Liver (tissue), 9 donors: Measurements from ENCODE around the gene SLC9A8. TPM values are rescaled to one million over a fixed set of nuclear protein-coding genes. Genes with fewer than 3 reads are reported as not detected.

ENCODE experiments used
- DNase-seq: peaks from one replicate; pipeline ENCODE4 v3.0.0-alpha.2; 2017; ENCODE audit warnings: low spot score
- H3K27ac ChIP-seq, 2 donors: one replicate each; pipeline ENCODE4 v1.7.0; 2013; ENCODE audit warnings: inconsistent platforms in 2 of 2, low read length in 2 of 2, control low read depth in 1 of 2, low read depth in 1 of 2, mild to moderate bottlenecking in 1 of 2
- H3K27me3 ChIP-seq, 4 donors: one replicate each; pipeline versions ENCODE4 v1.6.1 to v1.7.0; 2013; ENCODE audit warnings: low read length in 3 of 4, inconsistent platforms in 1 of 4, mild to moderate bottlenecking in 1 of 4, moderate library complexity in 1 of 4; ENCODE audit not compliant: control insufficient read depth in 4 of 4, insufficient read depth in 4 of 4
- H3K36me3 ChIP-seq, 4 donors: one replicate each; pipeline versions ENCODE4 v1.6.1 to v1.7.0; 2013; ENCODE audit warnings: low read length in 3 of 4, mild to moderate bottlenecking in 3 of 4, low read depth in 1 of 4, moderate library complexity in 1 of 4; ENCODE audit not compliant: control insufficient read depth in 4 of 4, insufficient read depth in 3 of 4
- H3K4me1 ChIP-seq, 4 donors: one replicate each; pipeline versions ENCODE4 v1.6.1 to v1.7.0; 2013; ENCODE audit warnings: low read length in 3 of 4, mild to moderate bottlenecking in 3 of 4, moderate library complexity in 1 of 4; ENCODE audit not compliant: control insufficient read depth in 4 of 4, insufficient read depth in 4 of 4
- H3K4me3 ChIP-seq, 3 donors: one replicate each; pipeline versions ENCODE4 v1.6.1 to v1.7.0; 2013; ENCODE audit warnings: low read length in 3 of 3, control low read depth in 1 of 3, low read depth in 1 of 3, mild to moderate bottlenecking in 1 of 3
- H3K9ac ChIP-seq, 2 donors: one replicate each; pipeline ENCODE4 v1.7.0; 2013; ENCODE audit warnings: low read length in 2 of 2, mild to moderate bottlenecking in 2 of 2, moderate library complexity in 2 of 2, control low read depth in 1 of 2, low read depth in 1 of 2
- H3K9me3 ChIP-seq, 4 donors: one replicate each; pipeline versions ENCODE4 v1.6.1 to v1.7.0; 2013; ENCODE audit warnings: low read length in 3 of 4; ENCODE audit not compliant: control insufficient read depth in 4 of 4
- ATF3 ChIP-seq: IDR thresholded peaks from 2 replicates; pipeline ENCODE4 v1.6.1; 2016; ENCODE audit warnings: antibody characterized with exemption
- CTCF ChIP-seq: fragments of 150-350 bp; IDR thresholded peaks from 2 replicates; pipeline ENCODE4 v1.5.1; 2017; ENCODE audit warnings: improper control_type of control experiment, low read depth, low read length; ENCODE audit not compliant: missing input control
- EGR1 ChIP-seq, 2 donors: IDR thresholded peaks; 2 replicates each; pipeline ENCODE4 v1.6.1; 2016 to 2018; ENCODE audit warnings: antibody characterized with exemption in 2 of 2, low read depth in 2 of 2
- FOXA1 ChIP-seq: IDR thresholded peaks from 2 replicates; pipeline ENCODE4 v1.6.1; 2016; ENCODE audit warnings: antibody characterized with exemption
- FOXA2 ChIP-seq: IDR thresholded peaks from 2 replicates; pipeline ENCODE4 v1.6.1; 2016; ENCODE audit warnings: antibody characterized with exemption
- GABPA ChIP-seq, 2 donors: IDR thresholded peaks in 1 of 2; conservative IDR thresholded peaks in 1 of 2; 2 replicates each; pipeline ENCODE4 v1.6.1; 2016; ENCODE audit warnings: antibody characterized with exemption in 2 of 2, mild to moderate bottlenecking in 1 of 2, moderate library complexity in 1 of 2
- HNF4A ChIP-seq, 2 donors: conservative IDR thresholded peaks; 2 replicates each; pipeline ENCODE4 v1.6.1; 2016; ENCODE audit warnings: antibody characterized with exemption in 2 of 2, mild to moderate bottlenecking in 2 of 2
- HNF4G ChIP-seq: IDR thresholded peaks from 2 replicates; pipeline ENCODE4 v1.6.1; 2016; ENCODE audit warnings: antibody characterized with exemption
- JUND ChIP-seq, 2 donors: IDR thresholded peaks; 2 replicates each; pipeline ENCODE4 v1.6.1; 2016; ENCODE audit warnings: antibody characterized with exemption in 2 of 2
- NR2F2 ChIP-seq: IDR thresholded peaks from 2 replicates; pipeline ENCODE4 v1.6.1; 2016; ENCODE audit warnings: antibody characterized with exemption
- RAD21 ChIP-seq, 2 donors: IDR thresholded peaks; 2 replicates each; pipeline ENCODE4 v1.6.1; 2016; ENCODE audit warnings: antibody characterized with exemption in 2 of 2, mild to moderate bottlenecking in 2 of 2
- RXRA ChIP-seq, 2 donors: IDR thresholded peaks; 2 replicates each; pipeline ENCODE4 v1.6.1; 2017 to 2018; ENCODE audit warnings: antibody characterized with exemption in 2 of 2, mild to moderate bottlenecking in 1 of 2
- SP1 ChIP-seq: IDR thresholded peaks from 2 replicates; pipeline ENCODE4 v1.6.1; 2018; ENCODE audit warnings: antibody characterized with exemption, mild to moderate bottlenecking
- TAF1 ChIP-seq: conservative IDR thresholded peaks from 2 replicates; pipeline ENCODE4 v1.6.1; 2016; ENCODE audit warnings: antibody characterized with exemption, mild to moderate bottlenecking
- YY1 ChIP-seq: IDR thresholded peaks from 2 replicates; pipeline ENCODE4 v1.6.1; 2016; ENCODE audit warnings: antibody characterized with exemption, mild to moderate bottlenecking
- WGBS: extraction: QIAGEN DNeasy Blood & Tissue Kit; methylation state at CpG from one replicate; pipeline ENCODE4 v1.1.7; 2013; 5-methylcytosine and 5-hydroxymethylcytosine counted together
- polyA plus RNA-seq, 2 donors: library from polyadenylated mRNA; stranded (reverse) in 1 of 2; unstranded in 1 of 2; fragments of 200-250 nt in 1 of 2; fragments of >200 nt in 1 of 2; fragmentation: Nextera tagmentation in 1 of 2; extraction: Ambion mirVana in 1 of 2; gene quantifications; one replicate each; pipeline versions ENCODE4 v1.2.1 to v1.2.3, GENCODE V29; 2013 to 2015
- total RNA-seq, 2 donors: library from RNA; depleted of rRNA; stranded (reverse); fragments of >200 nt; gene quantifications; one replicate each; pipeline ENCODE4 v1.2.3, GENCODE V29; 2014
- TF ChIP-seq, protein P1 (sequence below): IDR thresholded peaks from 2 replicates; pipeline ENCODE4 v1.6.1; 2016; ENCODE audit warnings: antibody characterized with exemption
- TF ChIP-seq, protein P2 (sequence below): IDR thresholded peaks from 2 replicates; pipeline ENCODE4 v1.6.1; 2016; ENCODE audit warnings: antibody characterized with exemption
- TF ChIP-seq, protein P3 (sequence below): IDR thresholded peaks from 2 replicates; pipeline ENCODE4 v1.6.1; 2016; ENCODE audit warnings: antibody characterized with exemption, mild to moderate bottlenecking
- donor health status: healthy.
- donor health status: healthy.
- donor health status: healthy.
- donor health status: healthy.
- donor health status: healthy.

The SLC9A8 gene
- total and polyA plus RNA-seq, 4 donors: 4.0 to 9.5 (median 8.6) TPM

DNA sequence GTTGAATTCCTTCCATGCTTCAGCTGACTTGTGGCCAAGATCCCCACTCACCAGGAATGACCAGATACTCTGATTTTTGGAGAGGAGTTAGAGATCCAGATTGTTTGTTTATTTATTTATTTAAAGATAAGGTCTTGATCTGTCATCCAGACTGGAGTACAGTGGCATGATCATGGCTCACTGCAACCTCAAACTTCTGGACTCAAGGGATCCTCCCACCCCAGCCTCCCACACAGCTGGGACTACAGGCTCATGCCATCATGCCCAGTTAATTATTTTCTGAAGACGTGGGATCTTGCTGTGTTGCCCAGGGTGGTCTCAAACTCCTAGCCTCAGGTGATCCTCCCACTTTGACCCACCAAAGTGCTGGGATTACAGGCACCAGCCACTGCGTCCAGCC lies 106.8 kb downstream of the SLC9A8 start:
- Histone ChIP-seq H3K27ac (no peak overlapping the region), H3K4me3 (no peak overlapping the region), H3K9ac (no peak overlapping the region), H3K9me3 (no peaks in the 10 kb centered on the region), H3K27me3 (no peaks in the 10 kb centered on the region), H3K4me1 (peaks cover 3 to 23% (median 15%) of the 10 kb centered on the region in 4 donors), H3K36me3 (no peaks in the 10 kb centered on the region)
- TF ChIP-seq YY1: no peak
- TF ChIP-seq RXRA (IDR thresholded peaks at IDR 0.05): no peak
- TF ChIP-seq JUND (IDR thresholded peaks at IDR 0.05): no peak
- TF ChIP-seq, protein P1, sequence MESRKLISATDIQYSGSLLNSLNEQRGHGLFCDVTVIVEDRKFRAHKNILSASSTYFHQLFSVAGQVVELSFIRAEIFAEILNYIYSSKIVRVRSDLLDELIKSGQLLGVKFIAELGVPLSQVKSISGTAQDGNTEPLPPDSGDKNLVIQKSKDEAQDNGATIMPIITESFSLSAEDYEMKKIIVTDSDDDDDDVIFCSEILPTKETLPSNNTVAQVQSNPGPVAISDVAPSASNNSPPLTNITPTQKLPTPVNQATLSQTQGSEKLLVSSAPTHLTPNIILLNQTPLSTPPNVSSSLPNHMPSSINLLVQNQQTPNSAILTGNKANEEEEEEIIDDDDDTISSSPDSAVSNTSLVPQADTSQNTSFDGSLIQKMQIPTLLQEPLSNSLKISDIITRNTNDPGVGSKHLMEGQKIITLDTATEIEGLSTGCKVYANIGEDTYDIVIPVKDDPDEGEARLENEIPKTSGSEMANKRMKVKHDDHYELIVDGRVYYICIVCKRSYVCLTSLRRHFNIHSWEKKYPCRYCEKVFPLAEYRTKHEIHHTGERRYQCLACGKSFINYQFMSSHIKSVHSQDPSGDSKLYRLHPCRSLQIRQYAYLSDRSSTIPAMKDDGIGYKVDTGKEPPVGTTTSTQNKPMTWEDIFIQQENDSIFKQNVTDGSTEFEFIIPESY: no peak
- TF ChIP-seq GABPA (IDR thresholded peaks at IDR 0.05 in 1 of 2, conservative IDR thresholded peaks at IDR 0.05 in 1 of 2): no peak
- TF ChIP-seq FOXA1: no peak
- WGBS: 90% methylated on average over 2 of the region's 2 CpGs
- DNase-seq: no peak

- WGBS: 96% methylated on average over 4 of the region's 4 CpGs
- H3K9ac ChIP-seq: no peak overlapping the region
- DNase-seq: no peak
- TF ChIP-seq, protein P1: no peak
- no peak for TF ChIP-seq FOXA2
- TF ChIP-seq HNF4A (conservative IDR thresholded peaks at IDR 0.05): no peak
- no peak for TF ChIP-seq RXRA (IDR thresholded peaks at IDR 0.05)
- no peak for TF ChIP-seq HNF4G
- no peak for TF ChIP-seq YY1
- TF ChIP-seq, protein P2, sequence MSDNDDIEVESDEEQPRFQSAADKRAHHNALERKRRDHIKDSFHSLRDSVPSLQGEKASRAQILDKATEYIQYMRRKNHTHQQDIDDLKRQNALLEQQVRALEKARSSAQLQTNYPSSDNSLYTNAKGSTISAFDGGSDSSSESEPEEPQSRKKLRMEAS: no peak
- no peak for TF ChIP-seq FOXA1
- TF ChIP-seq SP1: no peak
- no peak for TF ChIP-seq ATF3
- TF ChIP-seq, protein P3, sequence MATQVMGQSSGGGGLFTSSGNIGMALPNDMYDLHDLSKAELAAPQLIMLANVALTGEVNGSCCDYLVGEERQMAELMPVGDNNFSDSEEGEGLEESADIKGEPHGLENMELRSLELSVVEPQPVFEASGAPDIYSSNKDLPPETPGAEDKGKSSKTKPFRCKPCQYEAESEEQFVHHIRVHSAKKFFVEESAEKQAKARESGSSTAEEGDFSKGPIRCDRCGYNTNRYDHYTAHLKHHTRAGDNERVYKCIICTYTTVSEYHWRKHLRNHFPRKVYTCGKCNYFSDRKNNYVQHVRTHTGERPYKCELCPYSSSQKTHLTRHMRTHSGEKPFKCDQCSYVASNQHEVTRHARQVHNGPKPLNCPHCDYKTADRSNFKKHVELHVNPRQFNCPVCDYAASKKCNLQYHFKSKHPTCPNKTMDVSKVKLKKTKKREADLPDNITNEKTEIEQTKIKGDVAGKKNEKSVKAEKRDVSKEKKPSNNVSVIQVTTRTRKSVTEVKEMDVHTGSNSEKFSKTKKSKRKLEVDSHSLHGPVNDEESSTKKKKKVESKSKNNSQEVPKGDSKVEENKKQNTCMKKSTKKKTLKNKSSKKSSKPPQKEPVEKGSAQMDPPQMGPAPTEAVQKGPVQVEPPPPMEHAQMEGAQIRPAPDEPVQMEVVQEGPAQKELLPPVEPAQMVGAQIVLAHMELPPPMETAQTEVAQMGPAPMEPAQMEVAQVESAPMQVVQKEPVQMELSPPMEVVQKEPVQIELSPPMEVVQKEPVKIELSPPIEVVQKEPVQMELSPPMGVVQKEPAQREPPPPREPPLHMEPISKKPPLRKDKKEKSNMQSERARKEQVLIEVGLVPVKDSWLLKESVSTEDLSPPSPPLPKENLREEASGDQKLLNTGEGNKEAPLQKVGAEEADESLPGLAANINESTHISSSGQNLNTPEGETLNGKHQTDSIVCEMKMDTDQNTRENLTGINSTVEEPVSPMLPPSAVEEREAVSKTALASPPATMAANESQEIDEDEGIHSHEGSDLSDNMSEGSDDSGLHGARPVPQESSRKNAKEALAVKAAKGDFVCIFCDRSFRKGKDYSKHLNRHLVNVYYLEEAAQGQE: no peak
- no peak for TF ChIP-seq CTCF
- TF ChIP-seq GABPA (IDR thresholded peaks at IDR 0.05 in 1 of 2, conservative IDR thresholded peaks at IDR 0.05 in 1 of 2): no peak
- no peak for TF ChIP-seq JUND (IDR thresholded peaks at IDR 0.05)
- TF ChIP-seq RAD21 (IDR thresholded peaks at IDR 0.05): no peak
- TF ChIP-seq TAF1: no peak
- no peak for TF ChIP-seq NR2F2
- no peak for TF ChIP-seq EGR1 (IDR thresholded peaks at IDR 0.05; ENCODE audit: low read depth in 2 of 2)
- H3K27ac ChIP-seq: no peak overlapping the region
- no peaks in the 10 kb centered on the region for H3K9me3 ChIP-seq
- no peak overlapping the region for H3K4me3 ChIP-seq
- H3K36me3 ChIP-seq: no peaks in the 10 kb centered on the region
- H3K27me3 ChIP-seq: no peaks in the 10 kb centered on the region
- H3K4me1 ChIP-seq: peaks cover 3 to 9% (median 7%) of the 10 kb centered on the region in 4 donors
Observed at GRCh38 chr20:49924247-49924646, 111.6 kb downstream of the SLC9A8 start.
